ENCODE measurements around the gene STOX2.

DNA sequence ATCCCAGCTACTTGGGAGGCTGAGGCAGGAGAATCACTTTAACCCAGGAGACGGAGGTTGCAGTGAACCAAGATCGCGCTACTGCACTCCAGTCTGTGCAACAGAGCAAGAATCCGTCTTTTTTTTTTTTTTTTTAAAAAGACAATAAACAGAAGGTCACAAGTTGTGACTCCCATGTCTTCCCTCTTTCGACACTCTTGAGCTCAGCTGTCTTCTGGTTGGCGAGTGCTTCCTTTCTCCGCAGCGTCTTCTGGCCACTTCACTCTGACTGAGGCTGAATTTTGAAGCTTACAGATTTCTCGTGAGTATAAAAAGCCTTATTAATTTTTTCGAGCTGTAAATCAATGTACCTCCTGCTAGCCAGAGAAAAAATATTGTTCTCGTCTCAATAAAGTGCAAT, 124.9 kb downstream of the STOX2 start:
- TF ChIP-seq, protein P1, sequence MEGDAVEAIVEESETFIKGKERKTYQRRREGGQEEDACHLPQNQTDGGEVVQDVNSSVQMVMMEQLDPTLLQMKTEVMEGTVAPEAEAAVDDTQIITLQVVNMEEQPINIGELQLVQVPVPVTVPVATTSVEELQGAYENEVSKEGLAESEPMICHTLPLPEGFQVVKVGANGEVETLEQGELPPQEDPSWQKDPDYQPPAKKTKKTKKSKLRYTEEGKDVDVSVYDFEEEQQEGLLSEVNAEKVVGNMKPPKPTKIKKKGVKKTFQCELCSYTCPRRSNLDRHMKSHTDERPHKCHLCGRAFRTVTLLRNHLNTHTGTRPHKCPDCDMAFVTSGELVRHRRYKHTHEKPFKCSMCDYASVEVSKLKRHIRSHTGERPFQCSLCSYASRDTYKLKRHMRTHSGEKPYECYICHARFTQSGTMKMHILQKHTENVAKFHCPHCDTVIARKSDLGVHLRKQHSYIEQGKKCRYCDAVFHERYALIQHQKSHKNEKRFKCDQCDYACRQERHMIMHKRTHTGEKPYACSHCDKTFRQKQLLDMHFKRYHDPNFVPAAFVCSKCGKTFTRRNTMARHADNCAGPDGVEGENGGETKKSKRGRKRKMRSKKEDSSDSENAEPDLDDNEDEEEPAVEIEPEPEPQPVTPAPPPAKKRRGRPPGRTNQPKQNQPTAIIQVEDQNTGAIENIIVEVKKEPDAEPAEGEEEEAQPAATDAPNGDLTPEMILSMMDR (IDR thresholded peaks at IDR 0.05): no peak
- TF ChIP-seq EZH2 (IDR thresholded peaks at IDR 0.05): no peak
- no peak for TF ChIP-seq EZH2phosphoT487 (IDR thresholded peaks at IDR 0.05)

Data from neural progenitor cell (in vitro differentiated cells).